Measurements from ENCODE around the gene TMEM138. TPM values are rescaled to one million over a fixed set of nuclear protein-coding genes. Genes with fewer than 3 reads are reported as not detected.

The TMEM138 gene
- total RNA-seq, 1 donor = 38.5 TPM

- H3K4me3 ChIP-seq (ENCODE audit: low read depth, low read length) = no peak overlapping the region
- TF ChIP-seq, protein P1, sequence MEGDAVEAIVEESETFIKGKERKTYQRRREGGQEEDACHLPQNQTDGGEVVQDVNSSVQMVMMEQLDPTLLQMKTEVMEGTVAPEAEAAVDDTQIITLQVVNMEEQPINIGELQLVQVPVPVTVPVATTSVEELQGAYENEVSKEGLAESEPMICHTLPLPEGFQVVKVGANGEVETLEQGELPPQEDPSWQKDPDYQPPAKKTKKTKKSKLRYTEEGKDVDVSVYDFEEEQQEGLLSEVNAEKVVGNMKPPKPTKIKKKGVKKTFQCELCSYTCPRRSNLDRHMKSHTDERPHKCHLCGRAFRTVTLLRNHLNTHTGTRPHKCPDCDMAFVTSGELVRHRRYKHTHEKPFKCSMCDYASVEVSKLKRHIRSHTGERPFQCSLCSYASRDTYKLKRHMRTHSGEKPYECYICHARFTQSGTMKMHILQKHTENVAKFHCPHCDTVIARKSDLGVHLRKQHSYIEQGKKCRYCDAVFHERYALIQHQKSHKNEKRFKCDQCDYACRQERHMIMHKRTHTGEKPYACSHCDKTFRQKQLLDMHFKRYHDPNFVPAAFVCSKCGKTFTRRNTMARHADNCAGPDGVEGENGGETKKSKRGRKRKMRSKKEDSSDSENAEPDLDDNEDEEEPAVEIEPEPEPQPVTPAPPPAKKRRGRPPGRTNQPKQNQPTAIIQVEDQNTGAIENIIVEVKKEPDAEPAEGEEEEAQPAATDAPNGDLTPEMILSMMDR (IDR thresholded peaks at IDR 0.05; ENCODE audit: insufficient read depth, low read length) = peak; percentile 98
- DNase-seq (ENCODE audit: low read depth) = peak; percentile 77
These were observed 25.8 kb upstream of the TMEM138 start for GRCh38 chr11:61336171-61336935.

- TF ChIP-seq, protein P1 (IDR thresholded peaks at IDR 0.05; ENCODE audit: insufficient read depth, low read length) = no peak
- H3K4me3 ChIP-seq (ENCODE audit: low read depth, low read length) = no peak overlapping the region
- no peak for DNase-seq (ENCODE audit: low read depth)
These were observed 24.3 kb upstream of the TMEM138 start for GRCh38 chr11:61337706-61338470.

DNA sequence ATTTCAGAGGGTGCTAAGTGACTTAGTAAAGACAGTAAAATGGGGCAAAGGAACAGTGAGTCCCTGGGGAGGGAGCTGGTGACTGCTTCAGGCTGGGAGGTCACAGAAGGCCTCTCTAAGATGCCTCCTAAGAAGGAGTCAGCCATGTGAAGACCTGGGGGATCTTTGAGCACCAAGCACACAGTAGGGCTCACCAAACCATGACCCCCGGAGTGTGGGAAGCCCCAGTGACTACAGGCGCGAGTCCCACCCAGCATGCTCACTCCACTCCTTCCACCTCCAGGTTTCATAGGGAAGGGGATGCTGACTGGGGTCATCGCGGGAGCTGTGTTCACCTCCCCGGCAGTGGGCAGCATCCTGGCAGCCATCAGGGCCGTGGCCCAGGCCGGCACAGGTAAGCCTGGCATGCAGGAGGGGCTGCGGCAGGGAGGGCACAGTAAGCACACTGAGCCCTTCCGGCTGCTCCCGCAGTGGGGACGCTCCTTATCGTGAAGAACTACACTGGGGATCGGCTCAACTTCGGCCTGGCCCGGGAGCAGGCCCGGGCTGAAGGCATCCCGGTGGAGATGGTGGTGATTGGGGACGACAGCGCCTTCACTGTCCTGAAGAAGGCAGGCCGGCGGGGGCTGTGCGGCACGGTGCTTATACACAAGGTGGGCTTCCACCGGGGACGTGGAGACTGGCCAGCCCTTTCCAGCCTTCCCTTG, 23.2 kb upstream of the TMEM138 start:
- TF ChIP-seq, protein P1 (IDR thresholded peaks at IDR 0.05; ENCODE audit: insufficient read depth, low read length) = no peak
- no peak for DNase-seq (ENCODE audit: low read depth)
- H3K4me3 ChIP-seq (ENCODE audit: low read depth, low read length) = no peak overlapping the region

GRCh38 chr11:61339490-61339878, 22.7 kb upstream of the TMEM138 start:
- TF ChIP-seq, protein P1 (IDR thresholded peaks at IDR 0.05; ENCODE audit: insufficient read depth, low read length) = no peak
- DNase-seq (ENCODE audit: low read depth) = no peak

GRCh38 chr11:61340979-61341378, 21.2 kb upstream of the TMEM138 start:
- H3K4me3 ChIP-seq (ENCODE audit: low read depth, low read length) = no peak overlapping the region
- no peak for DNase-seq (ENCODE audit: low read depth)
- TF ChIP-seq, protein P1 (IDR thresholded peaks at IDR 0.05; ENCODE audit: insufficient read depth, low read length) = no peak

More at GRCh38 chr11:61339490-61339878, 22.7 kb upstream of the TMEM138 start:
- H3K4me3 ChIP-seq (ENCODE audit: low read depth, low read length) = no peak overlapping the region

DNA sequence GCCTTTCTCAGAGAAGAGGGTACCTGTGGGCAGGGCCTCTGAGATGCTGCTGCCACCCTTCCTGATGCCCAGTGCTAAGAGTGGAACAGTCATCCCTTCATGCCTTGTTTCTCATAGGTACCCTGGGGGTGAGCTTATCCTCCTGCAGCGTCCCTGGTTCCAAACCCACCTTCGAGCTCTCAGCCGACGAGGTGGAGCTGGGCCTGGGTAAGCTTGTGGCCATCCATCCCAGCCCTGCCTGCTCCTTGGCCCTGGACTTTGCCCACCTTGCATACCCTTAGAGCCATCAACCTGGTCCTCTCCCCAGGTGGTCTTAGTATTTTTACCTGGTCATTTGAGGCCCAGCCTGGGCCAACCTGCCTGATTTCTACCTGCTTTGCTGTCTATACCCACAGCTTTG, 20.5 kb upstream of the TMEM138 start:
- no peak overlapping the region for H3K4me3 ChIP-seq (ENCODE audit: low read depth, low read length)
- TF ChIP-seq, protein P1 (IDR thresholded peaks at IDR 0.05; ENCODE audit: insufficient read depth, low read length) = no peak
- DNase-seq (ENCODE audit: low read depth) = no peak

All from fibroblast of the aortic adventitia (primary cell).